K562 (cell line): ENCODE measurements around the gene CCDC136. TPM values are rescaled to one million over a fixed set of nuclear protein-coding genes. Genes with fewer than 3 reads are reported as not detected.

ENCODE experiments used
- CBX3 ChIP-seq, 2 experiments: IDR thresholded peaks; 1 replicate in 1 of 2; 2 replicates in 1 of 2; pipeline ENCODE4 v1.6.1; 2012; ENCODE audit warnings: inconsistent platforms in 2 of 2, low read length in 2 of 2, borderline replicate concordance in 1 of 2, control low read depth in 1 of 2
- CC2D1A ChIP-seq: fragments of 450-650 bp; IDR thresholded peaks from 2 replicates; pipeline ENCODE4 v1.6.1; 2017; ENCODE audit warnings: mild to moderate bottlenecking
- GMEB1 ChIP-seq: fragments of 250-450 bp; sonication (Bioruptor Pico); IDR thresholded peaks from 2 replicates; pipeline ENCODE4 v1.4.0; 2020; ENCODE audit warnings: mild to moderate bottlenecking
- HSF4 ChIP-seq: fragments of 250-450 bp; sonication (Bioruptor Pico); IDR thresholded peaks from 2 replicates; pipeline ENCODE4 v2.1.2; 2022; ENCODE audit warnings: mild to moderate bottlenecking, moderate library complexity, borderline replicate concordance
- MAZ ChIP-seq, 2 experiments: fragments of 450-650 bp in 1 of 2; sonication (generic) in 1 of 2; formaldehyde crosslinking; IDR thresholded peaks in 1 of 2; conservative IDR thresholded peaks in 1 of 2; 2 replicates each; pipeline versions ENCODE4 v1.4.0 to v1.5.0; 2020; ENCODE audit warnings: mild to moderate bottlenecking in 1 of 2, missing genetic modification reagents in 1 of 2
- NFXL1 ChIP-seq: fragments of 450-650 bp; formaldehyde crosslinking; IDR thresholded peaks from 2 replicates; pipeline ENCODE4 v1.4.0; 2021; ENCODE audit warnings: mild to moderate bottlenecking
- NUFIP1 ChIP-seq: fragments of 450-650 bp; IDR thresholded peaks from 2 replicates; pipeline ENCODE4 v1.6.1; 2018; ENCODE audit not compliant: partially characterized antibody
- SMC3 ChIP-seq: conservative IDR thresholded peaks from 2 replicates; pipeline ENCODE4 v1.6.1; 2011; ENCODE audit warnings: low read depth, low read length, improper control_type of control experiment; ENCODE audit not compliant: insufficient read depth
- TCF15 ChIP-seq: fragments of 250-450 bp; sonication (Bioruptor Pico); IDR thresholded peaks from 2 replicates; pipeline ENCODE4 v1.8.0; 2022; ENCODE audit warnings: moderate library complexity, mild to moderate bottlenecking, inconsistent platforms
- TCFL5 ChIP-seq: fragments of 250-450 bp; sonication (Bioruptor Pico); conservative IDR thresholded peaks from 2 replicates; pipeline ENCODE4 v1.6.1; 2021; ENCODE audit warnings: mild to moderate bottlenecking, moderate library complexity, matching md5 sums
- TFAP4 ChIP-seq: sonication (generic); formaldehyde crosslinking; IDR thresholded peaks from 2 replicates; pipeline ENCODE4 v1.8.0; 2022; ENCODE audit warnings: missing genetic modification reagents, mild to moderate bottlenecking, moderate library complexity, borderline replicate concordance
- USF1 ChIP-seq: sonication (generic); formaldehyde crosslinking; IDR thresholded peaks from 2 replicates; pipeline ENCODE4 v1.9.0; 2022; ENCODE audit warnings: mild to moderate bottlenecking, missing genetic modification reagents
- ZNF134 ChIP-seq: fragments of 250-450 bp; sonication (Bioruptor Pico); conservative IDR thresholded peaks from 2 replicates; pipeline ENCODE4 v1.4.0; 2020
- ZNF232 ChIP-seq: sonication (generic); formaldehyde crosslinking; IDR thresholded peaks from 2 replicates; pipeline ENCODE4 v1.8.0; 2022; ENCODE audit warnings: mild to moderate bottlenecking, missing genetic modification reagents
- ZNF280B ChIP-seq: fragments of 250-450 bp; sonication (Bioruptor Pico); IDR thresholded peaks from 2 replicates; pipeline ENCODE4 v1.5.1; 2021; ENCODE audit warnings: mild to moderate bottlenecking
- ZNF3 ChIP-seq: fragments of 250-450 bp; sonication (Bioruptor Pico); IDR thresholded peaks from 2 replicates; pipeline ENCODE4 v1.5.0; 2021; ENCODE audit warnings: mild to moderate bottlenecking, moderate library complexity
- ZNF592 ChIP-seq: fragments of 450-650 bp; IDR thresholded peaks from 2 replicates; pipeline ENCODE4 v1.6.1; 2017; ENCODE audit warnings: antibody characterized with exemption, mild to moderate bottlenecking
- polyA plus RNA-seq, 8 experiments: library from polyadenylated mRNA; depleted of rRNA in 4 of 8; stranded (reverse) in 5 of 8; unstranded in 3 of 8; fragments of >200 nt; fragmentation: Nextera tagmentation in 2 of 8; fragmentation: Illumina TruSeq in 1 of 8; extraction: Ambion mirVana in 2 of 8; extraction: Trizol in 1 of 8; gene quantifications; 2 replicates each; pipeline versions ENCODE4 v1.2.1 to v1.2.3, GENCODE V29; 2011 to 2014; ENCODE audit warnings: inconsistent platforms in 1 of 8, missing spikeins in 1 of 8
- total RNA-seq, 7 experiments: library from RNA; depleted of rRNA in 6 of 7; stranded (reverse); fragments of >200 nt in 6 of 7; fragmentation: Illumina TruSeq in 2 of 7; extraction: Trizol in 2 of 7; gene quantifications; 2 replicates each; pipeline versions ENCODE4 v1.2.1 to v1.2.3, GENCODE V29; 2011 to 2021; ENCODE audit warnings: low replicate concordance in 1 of 7

CCDC136 gene
- total and polyA plus RNA-seq, 9 of the 15 experiments (the other 6 are each of a cell fraction or from before 2014, with no cell fraction given): 2.4 to 40.8 (median 26.5) TPM

GRCh38 chr7:128791121-128791971 lies at the start of gene CCDC136 (continued):
- TF ChIP-seq ZNF592 (peak; percentile 20; the same call in 1 of the 2 replicates), MAZ (CRISPR knock-in tag; conservative IDR thresholded peaks at IDR 0.05 in 1 of 2, IDR thresholded peaks at IDR 0.05 in 1 of 2) (peak; percentile 70 to 87), HSF4 (CRISPR knock-in tag) (no peak), ZNF3 (CRISPR knock-in tag) (no peak), CC2D1A (no peak), ZNF134 (no peak), CBX3 (IDR thresholded peaks at IDR 0.05; ENCODE audit: borderline replicate concordance in 1 of 2, low read length in 2 of 2) (no peak), NUFIP1 (no peak), ZNF280B (CRISPR knock-in tag) (no peak), GMEB1 (no peak), NFXL1 (no peak), SMC3 (no peak), TCFL5 (CRISPR knock-in tag) (no peak), ZNF232 (0 out of 2 replicates have a peak, but pooled peaks have one; percentile 58), USF1 (CRISPR knock-in tag) (no peak), TFAP4 (no peak), TCF15 (CRISPR knock-in tag) (no peak)
